ENCODE results near the gene USP7. TPM values are rescaled to one million over a fixed set of nuclear protein-coding genes. Genes with fewer than 3 reads are reported as not detected.
"Not testable (repeated sequence)": the region's sequence is repeated elsewhere in the genome, so short reads cannot be mapped to it uniquely, and the experiment has no call there.

USP7 gene
- total and polyA plus RNA-seq, 4 donors = 19.7 to 174 (median 56.0) TPM

- Histone ChIP-seq H3K27ac (ENCODE audit: low read depth in 1 of 2, low read length in 1 of 2) (no peak overlapping the region), H3K4me1 (ENCODE audit: control insufficient read depth in 5 of 5, insufficient read depth in 5 of 5, low read length in 5 of 5) (peaks cover 0 to 6% (median 0%) of the 10 kb centered on the region in 5 donors), H3K4me3 (no peak overlapping the region), H3K27me3 (ENCODE audit: control insufficient read depth in 3 of 3, insufficient read depth in 3 of 3, low read length in 2 of 3) (no peaks in the 10 kb centered on the region), H3K36me3 (ENCODE audit: control insufficient read depth in 4 of 4, insufficient read depth in 4 of 4, low read length in 4 of 4) (peaks cover 28 to 52% (median 30%) of the 10 kb centered on the region in 4 donors), H3K9ac (ENCODE audit: insufficient read depth in 1 of 2, low read length in 2 of 2) (no peak overlapping the region), H3K9me3 (ENCODE audit: control insufficient read depth in 4 of 4, insufficient read depth in 3 of 4, low read length in 3 of 4) (no peaks in the 10 kb centered on the region)
- 84 to 90% methylated on average over 11 of the region's 11 CpGs for WGBS, 2 donors
- no peak for TF ChIP-seq CTCF (IDR thresholded peaks at IDR 0.05; ENCODE audit: control extremely low read depth, extremely low read depth)
- DNase-seq (no peak), ATAC-seq (ENCODE audit: insufficient read depth, low FRiP score) (no peak)
Observed at GRCh38 chr16:8919934-8920462, 43.7 kb downstream of the USP7 start.

- ATAC-seq (ENCODE audit: insufficient read depth, low FRiP score) (no peak), DNase-seq (no peak)
- no peak overlapping the region for H3K27ac ChIP-seq (ENCODE audit: low read depth in 1 of 2, low read length in 1 of 2)
- peaks cover 0 to 2% (median 0%) of the 10 kb centered on the region in 5 donors for H3K4me1 ChIP-seq (ENCODE audit: control insufficient read depth in 5 of 5, insufficient read depth in 5 of 5, low read length in 5 of 5)
- H3K27me3 ChIP-seq (ENCODE audit: control insufficient read depth in 3 of 3, insufficient read depth in 3 of 3, low read length in 2 of 3) = no peaks in the 10 kb centered on the region
- H3K36me3 ChIP-seq (ENCODE audit: control insufficient read depth in 4 of 4, insufficient read depth in 4 of 4, low read length in 4 of 4) = peaks cover 34 to 52% (median 36%) of the 10 kb centered on the region in 4 donors
- no peak overlapping the region for H3K9ac ChIP-seq (ENCODE audit: insufficient read depth in 1 of 2, low read length in 2 of 2)
- H3K4me3 ChIP-seq = no peak overlapping the region
- TF ChIP-seq CTCF (IDR thresholded peaks at IDR 0.05; ENCODE audit: control extremely low read depth, extremely low read depth) = no peak
- no peaks in the 10 kb centered on the region for H3K9me3 ChIP-seq (ENCODE audit: control insufficient read depth in 4 of 4, insufficient read depth in 3 of 4, low read length in 3 of 4)
- 79 to 81% methylated on average over 18 of the region's 18 CpGs for WGBS, 2 donors
Observed at GRCh38 chr16:8919089-8919933, 44.4 kb downstream of the USP7 start.

DNA sequence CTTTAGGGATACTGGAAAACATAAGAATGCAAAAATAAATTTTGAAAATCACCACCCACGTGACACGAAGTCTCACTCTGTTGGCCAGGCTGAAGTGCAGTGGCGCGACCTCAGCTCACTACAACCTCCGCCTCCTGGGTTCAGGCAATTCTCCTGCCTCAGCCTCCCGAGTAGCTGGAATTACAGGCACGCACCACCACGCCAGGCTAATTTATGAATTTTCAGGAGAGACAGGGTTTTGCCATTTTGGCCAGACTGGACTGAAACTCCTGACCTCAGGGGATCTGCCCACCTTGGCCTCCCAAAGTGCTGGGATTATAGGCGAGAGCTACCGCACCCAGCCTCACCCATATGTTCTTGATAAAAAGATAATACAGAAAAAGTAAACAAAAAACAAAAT is 46.4 kb downstream of the USP7 start:
- not testable (repeated sequence) for H3K4me3 ChIP-seq; H3K4me1 ChIP-seq (ENCODE audit: control insufficient read depth in 5 of 5, insufficient read depth in 5 of 5, low read length in 5 of 5); H3K9ac ChIP-seq (ENCODE audit: insufficient read depth in 1 of 2, low read length in 2 of 2); H3K27ac ChIP-seq (ENCODE audit: low read depth in 1 of 2, low read length in 1 of 2); DNase-seq; H3K27me3 ChIP-seq (ENCODE audit: control insufficient read depth in 3 of 3, insufficient read depth in 3 of 3, low read length in 2 of 3); H3K9me3 ChIP-seq (ENCODE audit: control insufficient read depth in 4 of 4, insufficient read depth in 3 of 4, low read length in 3 of 4); ATAC-seq (ENCODE audit: insufficient read depth, low FRiP score)
- WGBS, 2 donors = 96% methylated on average over 10 of the region's 10 CpGs
- peaks cover 32 to 50% (median 36%) of the 10 kb centered on the region in 4 donors for H3K36me3 ChIP-seq (ENCODE audit: control insufficient read depth in 4 of 4, insufficient read depth in 4 of 4, low read length in 4 of 4)

DNA sequence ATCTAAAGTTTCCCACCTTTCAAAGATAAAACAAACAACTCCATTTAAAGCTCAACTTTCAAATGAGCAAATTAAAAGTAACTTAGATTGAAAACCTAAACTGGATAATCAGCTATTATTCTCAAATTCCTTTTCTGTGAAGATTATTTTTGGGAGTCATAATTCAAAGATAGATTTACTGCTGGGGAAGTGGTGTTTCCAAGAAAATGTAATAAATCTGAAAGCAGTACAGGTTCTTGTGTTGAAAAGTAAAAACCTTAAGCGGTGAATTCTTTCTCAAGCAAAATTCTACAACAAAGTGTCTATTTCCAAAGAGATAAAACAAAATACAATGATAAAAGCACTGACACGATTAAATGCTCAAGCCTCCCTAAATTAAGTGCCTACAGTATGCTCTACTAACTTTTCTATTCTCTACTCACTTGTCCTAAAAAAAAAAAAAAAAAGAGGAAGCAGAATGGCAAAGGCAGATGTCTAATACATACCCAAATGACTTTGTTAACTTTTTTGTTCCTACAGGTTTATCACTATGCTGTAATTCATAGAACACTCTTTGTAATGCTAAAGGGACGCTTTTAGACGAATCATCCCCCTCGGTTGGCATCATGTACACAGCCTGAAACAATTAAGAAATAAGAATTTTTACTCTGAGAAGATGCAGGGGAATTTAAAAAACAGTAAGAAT is 47.0 kb downstream of the USP7 start:
- H3K4me1 ChIP-seq (ENCODE audit: control insufficient read depth in 5 of 5, insufficient read depth in 5 of 5, low read length in 5 of 5) = no peaks in the 10 kb centered on the region
- TF ChIP-seq CTCF (IDR thresholded peaks at IDR 0.05; ENCODE audit: control extremely low read depth, extremely low read depth) = no peak
- no peaks in the 10 kb centered on the region for H3K9me3 ChIP-seq (ENCODE audit: control insufficient read depth in 4 of 4, insufficient read depth in 3 of 4, low read length in 3 of 4)
- ATAC-seq (ENCODE audit: insufficient read depth, low FRiP score) (no peak), DNase-seq (no peak)
- no peaks in the 10 kb centered on the region for H3K27me3 ChIP-seq (ENCODE audit: control insufficient read depth in 3 of 3, insufficient read depth in 3 of 3, low read length in 2 of 3)
- no peak overlapping the region for H3K9ac ChIP-seq (ENCODE audit: insufficient read depth in 1 of 2, low read length in 2 of 2)
- H3K36me3 ChIP-seq (ENCODE audit: control insufficient read depth in 4 of 4, insufficient read depth in 4 of 4, low read length in 4 of 4) = peaks cover 32 to 51% (median 37%) of the 10 kb centered on the region in 4 donors
- H3K4me3 ChIP-seq = no peak overlapping the region
- no peak overlapping the region for H3K27ac ChIP-seq (ENCODE audit: low read depth in 1 of 2, low read length in 1 of 2)
- whole genome bisulfite sequencing, 2 donors = 66 to 81% methylated on average over 5 of the region's 5 CpGs

Data from lung (tissue), 12 donors.